H9 (cell line): ENCODE measurements around the gene CADPS2. TPM values are rescaled to one million over a fixed set of nuclear protein-coding genes. Genes with fewer than 3 reads are reported as not detected.

ENCODE experiments used
- DNase-seq: peaks from one replicate; pipeline ENCODE4 v3.0.0-alpha.2; 2017
- H2AFZ ChIP-seq: one replicate; pipeline ENCODE4 v1.6.1; 2013; ENCODE audit warnings: mild to moderate bottlenecking, low read length, control low read depth, moderate library complexity
- H2AK5ac ChIP-seq: 2 replicates; pipeline ENCODE4 v1.6.1; 2013; ENCODE audit warnings: low read length, control low read depth, mixed read lengths; ENCODE audit not compliant: insufficient read length
- H2BK120ac ChIP-seq: one replicate; pipeline ENCODE4 v1.6.1; 2013; ENCODE audit warnings: low read depth, mild to moderate bottlenecking, low read length, control low read depth, inconsistent platforms; ENCODE audit not compliant: poor library complexity, severe bottlenecking
- H2BK12ac ChIP-seq: 2 replicates; pipeline ENCODE4 v1.6.1; 2013; ENCODE audit warnings: low read length, control low read depth, mixed read lengths, low read depth; ENCODE audit not compliant: insufficient read length
- H2BK15ac ChIP-seq: 2 replicates; pipeline ENCODE4 v1.6.1; 2013; ENCODE audit warnings: low read depth, low read length, control low read depth
- H2BK20ac ChIP-seq: one replicate; pipeline ENCODE4 v1.6.1; 2013; ENCODE audit warnings: low read depth, mild to moderate bottlenecking, low read length, control low read depth, inconsistent platforms; ENCODE audit not compliant: poor library complexity, severe bottlenecking
- H2BK5ac ChIP-seq: 2 replicates; pipeline ENCODE4 v1.6.1; 2013; ENCODE audit warnings: low read length, control low read depth, mixed read lengths; ENCODE audit not compliant: insufficient read length
- H3K14ac ChIP-seq: 2 replicates; pipeline ENCODE4 v1.6.1; 2013; ENCODE audit warnings: low read length, control low read depth; ENCODE audit not compliant: insufficient read depth
- H3K18ac ChIP-seq: 2 replicates; pipeline ENCODE4 v1.6.1; 2013; ENCODE audit warnings: low read depth, mild to moderate bottlenecking, mixed read lengths, low read length, control low read depth; ENCODE audit not compliant: insufficient read length
- H3K23ac ChIP-seq: 2 replicates; pipeline ENCODE4 v1.6.1; 2013; ENCODE audit warnings: low read length, control low read depth, mixed read lengths, low read depth; ENCODE audit not compliant: insufficient read length
- H3K23me2 ChIP-seq: 2 replicates; pipeline ENCODE4 v1.6.1; 2013; ENCODE audit warnings: low read depth, mild to moderate bottlenecking, mixed read lengths, low read length, control low read depth; ENCODE audit not compliant: insufficient read length, poor library complexity, severe bottlenecking
- H3K27ac ChIP-seq: 2 replicates; pipeline ENCODE4 v1.5.1; 2013; ENCODE audit warnings: low read length, control low read depth, mixed read lengths, low read depth; ENCODE audit not compliant: insufficient read length
- H3K27me3 ChIP-seq: 2 replicates; pipeline ENCODE4 v1.6.1; 2013; ENCODE audit warnings: low read length, control low read depth, inconsistent platforms; ENCODE audit not compliant: insufficient read depth
- H3K4ac ChIP-seq: 2 replicates; pipeline ENCODE4 v1.6.1; 2013; ENCODE audit warnings: low read depth, mild to moderate bottlenecking, control low read depth, inconsistent platforms, low read length, moderate library complexity
- H3K4me1 ChIP-seq: 2 replicates; pipeline ENCODE4 v1.6.1; 2013; ENCODE audit warnings: low read length, control low read depth, inconsistent platforms; ENCODE audit not compliant: insufficient read depth
- H3K4me2 ChIP-seq: 2 replicates; pipeline ENCODE4 v1.6.1; 2013; ENCODE audit warnings: low read length, control low read depth, mixed read lengths; ENCODE audit not compliant: insufficient read length, insufficient read depth
- H3K56ac ChIP-seq: 2 replicates; pipeline ENCODE4 v1.6.1; 2013; ENCODE audit warnings: low read depth, mild to moderate bottlenecking, mixed read lengths, low read length, control low read depth; ENCODE audit not compliant: insufficient read length
- H3K79me1 ChIP-seq: 2 replicates; pipeline ENCODE4 v1.6.1; 2013; ENCODE audit warnings: low read depth, mild to moderate bottlenecking, moderate library complexity, low read length, control low read depth, inconsistent platforms; ENCODE audit not compliant: insufficient read depth, poor library complexity, severe bottlenecking
- H3K79me2 ChIP-seq: 2 replicates; pipeline ENCODE4 v1.6.1; 2013; ENCODE audit warnings: low read length, control low read depth, inconsistent platforms; ENCODE audit not compliant: insufficient read depth
- H3K9ac ChIP-seq: 2 replicates; pipeline ENCODE4 v1.6.1; 2013; ENCODE audit warnings: low read length, control low read depth, mixed read lengths; ENCODE audit not compliant: insufficient read length; ENCODE audit errors: extremely low read depth
- H3K9me3 ChIP-seq: one replicate; pipeline ENCODE4 v1.6.1; 2013; ENCODE audit warnings: low read depth, low read length, inconsistent platforms; ENCODE audit not compliant: control insufficient read depth
- H3T11ph ChIP-seq: one replicate; pipeline ENCODE4 v1.6.1; 2013; ENCODE audit warnings: mild to moderate bottlenecking, low read length, control low read depth, inconsistent platforms
- H4K20me1 ChIP-seq: one replicate; pipeline ENCODE4 v1.6.1; 2013; ENCODE audit not compliant: control insufficient read depth, insufficient read length, insufficient read depth
- H4K5ac ChIP-seq: 2 replicates; pipeline ENCODE4 v1.6.1; 2013; ENCODE audit warnings: low read depth, mild to moderate bottlenecking, mixed read lengths, low read length, control low read depth; ENCODE audit not compliant: insufficient read length
- H4K8ac ChIP-seq: replicated peaks from 2 replicates; pipeline ENCODE4 v1.6.1; 2013; ENCODE audit warnings: low read length, control low read depth, mixed read lengths, low read depth; ENCODE audit not compliant: insufficient read length
- H4K91ac ChIP-seq: 2 replicates; pipeline ENCODE4 v1.6.1; 2013; ENCODE audit warnings: low read depth, mild to moderate bottlenecking, moderate library complexity, mixed read lengths, low read length, control low read depth; ENCODE audit not compliant: insufficient read length
- H3K27ac Mint-ChIP-seq, 3 experiments: 2 replicates in 2 of 3; 3 replicates in 1 of 3; pipeline ENCODE4 v1.8.0; 2020 to 2021; ENCODE audit warnings: mixed read lengths in 3 of 3, mild to moderate bottlenecking in 1 of 3, moderate library complexity in 1 of 3
- H3K27me3 Mint-ChIP-seq: 2 replicates; pipeline ENCODE4 v1.8.0; 2021; ENCODE audit warnings: low read depth, mild to moderate bottlenecking, moderate library complexity, mixed read lengths
- H3K36me3 Mint-ChIP-seq, 3 experiments: 2 replicates in 2 of 3; 3 replicates in 1 of 3; pipeline ENCODE4 v1.8.0; 2020 to 2021; ENCODE audit warnings: low read depth in 3 of 3, mixed read lengths in 3 of 3; ENCODE audit not compliant: insufficient read depth in 1 of 3
- H3K4me1 Mint-ChIP-seq, 2 experiments: 2 replicates each; pipeline ENCODE4 v1.8.0; 2020; ENCODE audit warnings: mixed read lengths in 2 of 2
- H3K4me3 Mint-ChIP-seq, 2 experiments: 2 replicates in 1 of 2; 3 replicates in 1 of 2; pipeline ENCODE4 v1.8.0; 2020 to 2021; ENCODE audit warnings: mild to moderate bottlenecking in 2 of 2, mixed read lengths in 2 of 2, moderate library complexity in 1 of 2
- H3K9me3 Mint-ChIP-seq, 2 experiments: 2 replicates in 1 of 2; 3 replicates in 1 of 2; pipeline ENCODE4 v1.8.0; 2020; ENCODE audit warnings: mild to moderate bottlenecking in 2 of 2, mixed read lengths in 2 of 2, moderate library complexity in 1 of 2
- WGBS: extraction: QIAGEN DNeasy Blood & Tissue Kit; methylation state at CpG from one replicate; pipeline ENCODE4 v1.1.7; 2013; ENCODE audit warnings: missing lambda C conversion rate, low lambda C conversion rate, mixed read lengths; ENCODE audit not compliant: insufficient read length; ENCODE audit errors: extremely low coverage; 5-methylcytosine and 5-hydroxymethylcytosine counted together
- total RNA-seq: library from RNA; stranded (reverse); gene quantifications from 2 replicates; pipeline ENCODE4 v1.2.1, GENCODE V29; 2021
- TF ChIP-seq, protein P1 (sequence below): fragments of 200-600 bp; sonication (generic); conservative IDR thresholded peaks from 3 replicates; pipeline ENCODE4 v1.8.0; 2021; ENCODE audit warnings: antibody characterized with exemption, mild to moderate bottlenecking

CADPS2 gene
- total RNA-seq, 1 experiment from 2014 or later, result 7.1 TPM

DNA sequence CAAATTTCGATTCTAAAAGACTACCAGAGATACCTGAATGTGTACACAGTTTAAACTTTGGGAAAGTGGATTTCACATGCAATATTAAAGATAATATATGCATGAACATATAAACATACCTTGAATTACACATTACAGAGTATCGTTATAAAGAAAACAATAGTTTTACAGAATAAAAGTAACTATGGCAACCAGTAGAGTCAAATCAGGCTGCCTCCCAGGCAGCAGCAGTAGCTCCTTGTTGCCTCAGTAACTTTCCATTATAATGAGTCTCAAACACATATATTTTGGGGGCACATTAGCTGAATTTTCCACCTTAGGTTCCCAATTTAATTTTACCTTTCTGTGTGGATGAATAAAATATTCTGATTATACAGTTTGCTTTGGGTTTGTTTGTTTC is 417.3 kb downstream of the CADPS2 start:
- DNase-seq, result no peak
- Histone ChIP-seq H2BK12ac (no peak overlapping the region), H4K91ac (no peak overlapping the region), H3K56ac (no peak overlapping the region), H3K4me2 (no peak overlapping the region), H3K9ac (no peak overlapping the region), H3K27ac (no peak overlapping the region), H3K79me2 (no peaks in the 10 kb centered on the region), H3K4me1 (peaks cover 5% of the 10 kb centered on the region), H3K4ac (no peak overlapping the region), H3K14ac (no peak overlapping the region), H3K18ac (no peak overlapping the region), H2BK5ac (no peak overlapping the region), H3K23ac (no peak overlapping the region), H2BK20ac (no peak overlapping the region), H2BK15ac (no peak overlapping the region), H3K27me3 (no peaks in the 10 kb centered on the region), H2BK120ac (no peak overlapping the region), H3K9me3 (no peaks in the 10 kb centered on the region), H4K8ac (no peak overlapping the region), H3K23me2 (no peaks in the 10 kb centered on the region), H3T11ph (no peak overlapping the region), H4K5ac (no peak overlapping the region), H4K20me1 (no peaks in the 10 kb centered on the region), H2AK5ac (no peak overlapping the region), H2AFZ (no peak overlapping the region), H3K79me1 (no peaks in the 10 kb centered on the region)
- TF ChIP-seq, protein P1, sequence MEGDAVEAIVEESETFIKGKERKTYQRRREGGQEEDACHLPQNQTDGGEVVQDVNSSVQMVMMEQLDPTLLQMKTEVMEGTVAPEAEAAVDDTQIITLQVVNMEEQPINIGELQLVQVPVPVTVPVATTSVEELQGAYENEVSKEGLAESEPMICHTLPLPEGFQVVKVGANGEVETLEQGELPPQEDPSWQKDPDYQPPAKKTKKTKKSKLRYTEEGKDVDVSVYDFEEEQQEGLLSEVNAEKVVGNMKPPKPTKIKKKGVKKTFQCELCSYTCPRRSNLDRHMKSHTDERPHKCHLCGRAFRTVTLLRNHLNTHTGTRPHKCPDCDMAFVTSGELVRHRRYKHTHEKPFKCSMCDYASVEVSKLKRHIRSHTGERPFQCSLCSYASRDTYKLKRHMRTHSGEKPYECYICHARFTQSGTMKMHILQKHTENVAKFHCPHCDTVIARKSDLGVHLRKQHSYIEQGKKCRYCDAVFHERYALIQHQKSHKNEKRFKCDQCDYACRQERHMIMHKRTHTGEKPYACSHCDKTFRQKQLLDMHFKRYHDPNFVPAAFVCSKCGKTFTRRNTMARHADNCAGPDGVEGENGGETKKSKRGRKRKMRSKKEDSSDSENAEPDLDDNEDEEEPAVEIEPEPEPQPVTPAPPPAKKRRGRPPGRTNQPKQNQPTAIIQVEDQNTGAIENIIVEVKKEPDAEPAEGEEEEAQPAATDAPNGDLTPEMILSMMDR, result no peak
- Mint-ChIP-seq H3K4me3 (no peak overlapping the region), H3K36me3 (no peaks in the 10 kb centered on the region), H3K27ac (peak overlapping the region in 2 of 3 experiments; percentile 94 to 96; a peak in 4 of 7 replicates), H3K4me1 (peaks cover 55 to 56% of the 10 kb centered on the region in 2 experiments), H3K9me3 (no peaks in the 10 kb centered on the region; a peak in 1 of 5 replicates), H3K27me3 (no peaks in the 10 kb centered on the region)
- WGBS, result no CpG with 5 or more reads among the region's 2 CpGs
